ENCODE measurements around the gene EIF4G3.

DNA sequence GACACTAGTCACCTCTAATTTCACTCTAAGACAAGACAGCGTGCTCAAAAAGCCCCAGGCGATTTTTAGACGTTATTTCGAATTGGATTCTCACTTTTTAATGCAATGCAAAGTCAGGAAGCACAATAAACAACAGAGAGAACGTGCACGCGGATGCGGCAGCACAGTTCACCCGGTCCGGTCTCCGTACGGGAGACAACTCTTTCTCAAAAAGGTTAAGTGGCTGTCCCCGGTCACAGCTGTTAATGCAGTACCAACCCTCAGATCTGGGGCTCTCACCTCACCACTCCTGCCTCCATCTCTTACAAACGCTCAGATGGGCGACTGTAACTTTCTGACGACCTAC lies 390.8 kb downstream of the EIF4G3 start:
- TF ChIP-seq, protein P1, sequence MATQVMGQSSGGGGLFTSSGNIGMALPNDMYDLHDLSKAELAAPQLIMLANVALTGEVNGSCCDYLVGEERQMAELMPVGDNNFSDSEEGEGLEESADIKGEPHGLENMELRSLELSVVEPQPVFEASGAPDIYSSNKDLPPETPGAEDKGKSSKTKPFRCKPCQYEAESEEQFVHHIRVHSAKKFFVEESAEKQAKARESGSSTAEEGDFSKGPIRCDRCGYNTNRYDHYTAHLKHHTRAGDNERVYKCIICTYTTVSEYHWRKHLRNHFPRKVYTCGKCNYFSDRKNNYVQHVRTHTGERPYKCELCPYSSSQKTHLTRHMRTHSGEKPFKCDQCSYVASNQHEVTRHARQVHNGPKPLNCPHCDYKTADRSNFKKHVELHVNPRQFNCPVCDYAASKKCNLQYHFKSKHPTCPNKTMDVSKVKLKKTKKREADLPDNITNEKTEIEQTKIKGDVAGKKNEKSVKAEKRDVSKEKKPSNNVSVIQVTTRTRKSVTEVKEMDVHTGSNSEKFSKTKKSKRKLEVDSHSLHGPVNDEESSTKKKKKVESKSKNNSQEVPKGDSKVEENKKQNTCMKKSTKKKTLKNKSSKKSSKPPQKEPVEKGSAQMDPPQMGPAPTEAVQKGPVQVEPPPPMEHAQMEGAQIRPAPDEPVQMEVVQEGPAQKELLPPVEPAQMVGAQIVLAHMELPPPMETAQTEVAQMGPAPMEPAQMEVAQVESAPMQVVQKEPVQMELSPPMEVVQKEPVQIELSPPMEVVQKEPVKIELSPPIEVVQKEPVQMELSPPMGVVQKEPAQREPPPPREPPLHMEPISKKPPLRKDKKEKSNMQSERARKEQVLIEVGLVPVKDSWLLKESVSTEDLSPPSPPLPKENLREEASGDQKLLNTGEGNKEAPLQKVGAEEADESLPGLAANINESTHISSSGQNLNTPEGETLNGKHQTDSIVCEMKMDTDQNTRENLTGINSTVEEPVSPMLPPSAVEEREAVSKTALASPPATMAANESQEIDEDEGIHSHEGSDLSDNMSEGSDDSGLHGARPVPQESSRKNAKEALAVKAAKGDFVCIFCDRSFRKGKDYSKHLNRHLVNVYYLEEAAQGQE (IDR thresholded peaks at IDR 0.05; ENCODE audit: low read depth): no peak
- TF ChIP-seq, protein P2, sequence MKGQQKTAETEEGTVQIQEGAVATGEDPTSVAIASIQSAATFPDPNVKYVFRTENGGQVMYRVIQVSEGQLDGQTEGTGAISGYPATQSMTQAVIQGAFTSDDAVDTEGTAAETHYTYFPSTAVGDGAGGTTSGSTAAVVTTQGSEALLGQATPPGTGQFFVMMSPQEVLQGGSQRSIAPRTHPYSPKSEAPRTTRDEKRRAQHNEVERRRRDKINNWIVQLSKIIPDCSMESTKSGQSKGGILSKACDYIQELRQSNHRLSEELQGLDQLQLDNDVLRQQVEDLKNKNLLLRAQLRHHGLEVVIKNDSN (IDR thresholded peaks at IDR 0.05): no peak
- TF ChIP-seq TEAD4 (IDR thresholded peaks at IDR 0.05): no peak
- no peak for TF ChIP-seq YY1 (IDR thresholded peaks at IDR 0.05; ENCODE audit: low read depth)
- TF ChIP-seq, protein P3, sequence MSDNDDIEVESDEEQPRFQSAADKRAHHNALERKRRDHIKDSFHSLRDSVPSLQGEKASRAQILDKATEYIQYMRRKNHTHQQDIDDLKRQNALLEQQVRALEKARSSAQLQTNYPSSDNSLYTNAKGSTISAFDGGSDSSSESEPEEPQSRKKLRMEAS (IDR thresholded peaks at IDR 0.05): no peak
